H4 (cell line): ENCODE results near the gene ADAMTSL3. TPM values are rescaled to one million over a fixed set of nuclear protein-coding genes. Genes with fewer than 3 reads are reported as not detected.
"Not testable (repeated sequence)": the region's sequence is repeated elsewhere in the genome, so short reads cannot be mapped to it uniquely, and the experiment has no call there.

Source experiments
- DNase-seq: peaks from one replicate; pipeline ENCODE4 v3.0.0-alpha.2; 2015; ENCODE audit warnings: low spot score
- total RNA-seq: library from RNA; depleted of rRNA; stranded (reverse); fragments of >200 nt; shearing (Covaris generic); gene quantifications from 2 replicates; pipeline ENCODE4 v1.2.3, GENCODE V29; 2014; rRNA removed

Gene ADAMTSL3
- total RNA-seq, 1 experiment from 2014 or later = 0.17 TPM

DNA sequence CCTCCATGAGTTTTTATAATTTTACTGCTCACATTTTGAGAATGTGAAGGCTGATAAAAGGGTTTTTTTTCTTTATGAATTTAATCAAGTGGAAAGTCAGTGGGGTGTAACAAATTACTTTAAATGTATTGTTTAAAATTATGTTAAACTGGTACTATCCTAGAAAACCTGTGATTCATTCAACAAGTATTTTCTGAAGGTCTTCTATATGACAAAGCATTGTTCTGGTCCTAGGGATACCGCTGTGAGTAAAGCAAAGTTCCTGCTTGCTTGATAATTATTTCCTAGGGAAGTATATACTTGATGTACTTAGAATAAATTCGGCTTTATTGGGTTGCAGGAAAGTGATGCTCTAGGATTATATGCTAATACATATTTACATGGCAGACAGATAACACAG lies 428.8 kb downstream of the ADAMTSL3 start:
- DNase-seq = no peak

- not testable (repeated sequence) for DNase-seq
These were observed 432.1 kb downstream of the ADAMTSL3 start for GRCh38 chr15:84086071-84086470.

Other genes with a start within 250 kb of the ADAMTSL3 start
- gene SH3GL3, start 206.8 kb upstream of the ADAMTSL3 start, total RNA-seq = 0.99 and 2.0 TPM in 2 replicates